Endothelial cell of umbilical vein (primary cell): ENCODE results near the gene PPP1R13B.

Experiments used
- CTCF ChIP-seq, 2 donors: IDR thresholded peaks; 1 replicate in 1 of 2; 2 replicates in 1 of 2; pipeline ENCODE4 v1.5.1; 2011; ENCODE audit warnings: low read length in 2 of 2, mild to moderate bottlenecking in 2 of 2, moderate library complexity in 2 of 2, control low read depth in 1 of 2, inconsistent platforms in 1 of 2, low read depth in 1 of 2; ENCODE audit not compliant: insufficient read depth in 1 of 2; ENCODE audit errors: extremely low read depth in 1 of 2
- EZH2 ChIP-seq: IDR thresholded peaks from 2 replicates; pipeline ENCODE4 v1.6.1; 2012; ENCODE audit warnings: borderline replicate concordance, low read depth, mild to moderate bottlenecking, moderate library complexity, low read length, inconsistent platforms; ENCODE audit not compliant: severe bottlenecking
- MAX ChIP-seq: IDR thresholded peaks from 2 replicates; pipeline ENCODE4 v1.6.1; 2011; ENCODE audit not compliant: insufficient read depth, insufficient read length
- POLR2A ChIP-seq: IDR thresholded peaks from 2 replicates; pipeline ENCODE4 v1.6.1; 2012; ENCODE audit warnings: low read depth, mild to moderate bottlenecking, control low read depth, low read length
- POLR2AphosphoS5 ChIP-seq: IDR thresholded peaks from 2 replicates; pipeline ENCODE4 v1.6.1; 2012; ENCODE audit warnings: low read depth, mild to moderate bottlenecking, control low read depth, low read length, moderate library complexity; ENCODE audit not compliant: insufficient read depth

- TF ChIP-seq CTCF (IDR thresholded peaks at IDR 0.05; ENCODE audit: extremely low read depth in 1 of 2, insufficient read depth in 1 of 2, low read depth in 1 of 2, low read length in 2 of 2) = no peak
- TF ChIP-seq MAX = no peak
- TF ChIP-seq POLR2AphosphoS5 = no peak
- TF ChIP-seq EZH2 = no peak
- TF ChIP-seq POLR2A = no peak
These were observed 108.5 kb downstream of the PPP1R13B start for GRCh38 chr14:103738701-103739451.
